DMS53 treated with DMSO at 0.1 percent for 48 hours (cell line): ENCODE results near the gene SFMBT1.
"Not testable (repeated sequence)": the region's sequence is repeated elsewhere in the genome, so short reads cannot be mapped to it uniquely, and the experiment has no call there.

Source experiments
- DNase-seq: peaks from one replicate; lab custom pipeline; 2025; ENCODE audit not compliant: unreplicated experiment; lab: John Stamatoyannopoulos, UW

Gene SFMBT1

GRCh38 chr3:53038679-53039375 lies 7.0 kb downstream of the SFMBT1 start:
- DNase-seq: no peak

DNA sequence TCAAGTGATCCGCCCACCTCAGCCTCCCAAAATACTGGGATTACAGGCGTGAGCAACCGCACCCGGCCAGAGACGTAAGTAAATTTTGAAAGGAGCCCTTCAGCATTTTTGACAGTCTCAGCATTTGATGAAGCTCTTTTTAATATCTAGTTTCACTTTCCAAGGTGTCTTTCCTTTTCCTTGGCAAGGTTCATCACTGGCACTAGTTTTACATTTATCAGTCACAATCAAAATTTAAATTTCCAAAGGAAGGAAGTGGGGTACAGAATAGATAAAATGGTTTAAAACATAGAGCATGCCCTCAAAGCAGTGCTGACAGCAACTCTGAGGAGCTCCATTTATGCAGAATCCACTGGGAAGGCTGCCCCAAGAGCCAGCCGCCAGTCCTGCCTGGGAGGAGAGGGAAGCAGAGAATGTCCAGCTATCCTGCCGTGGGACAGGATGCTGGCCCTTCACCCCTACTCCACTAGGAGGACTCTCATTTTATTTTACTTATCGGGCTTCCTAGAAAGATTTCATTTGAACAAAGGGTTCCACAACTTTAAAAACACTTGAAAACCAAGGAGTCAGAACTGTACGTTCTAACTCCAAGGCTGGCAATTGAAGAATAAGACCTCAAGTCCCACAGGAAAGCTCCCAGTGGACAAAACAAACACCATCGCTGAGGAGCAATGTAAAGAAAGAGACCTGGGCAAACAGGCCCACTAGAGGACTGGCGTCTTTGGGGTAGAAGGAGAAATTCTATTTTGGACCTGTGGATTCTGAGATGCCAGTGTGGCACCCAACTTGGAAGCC lies 9.9 kb downstream of the SFMBT1 start:
- no peak for DNase-seq

DNA sequence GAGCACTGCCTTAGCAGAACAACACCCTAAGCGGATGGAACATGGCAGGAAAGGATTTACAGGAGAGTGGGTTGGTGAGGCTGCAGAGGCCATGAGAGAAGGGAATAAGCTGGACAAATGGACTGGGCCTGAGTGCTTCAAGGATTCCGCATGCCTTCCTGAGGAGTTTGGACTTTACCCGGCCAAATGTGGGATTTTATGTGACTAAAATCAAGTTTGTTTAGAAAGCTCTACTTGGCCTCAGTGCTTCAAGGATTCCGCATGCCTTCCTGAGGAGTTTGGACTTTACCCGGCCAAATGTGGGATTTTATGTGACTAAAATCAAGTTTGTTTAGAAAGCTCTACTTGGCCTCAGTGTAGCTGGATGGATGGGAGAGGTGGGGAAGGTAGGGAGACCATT lies 10.9 kb downstream of the SFMBT1 start:
- not testable (repeated sequence) for DNase-seq

GRCh38 chr3:53034411-53034810 lies 11.5 kb downstream of the SFMBT1 start:
- not testable (repeated sequence) for DNase-seq

DNA sequence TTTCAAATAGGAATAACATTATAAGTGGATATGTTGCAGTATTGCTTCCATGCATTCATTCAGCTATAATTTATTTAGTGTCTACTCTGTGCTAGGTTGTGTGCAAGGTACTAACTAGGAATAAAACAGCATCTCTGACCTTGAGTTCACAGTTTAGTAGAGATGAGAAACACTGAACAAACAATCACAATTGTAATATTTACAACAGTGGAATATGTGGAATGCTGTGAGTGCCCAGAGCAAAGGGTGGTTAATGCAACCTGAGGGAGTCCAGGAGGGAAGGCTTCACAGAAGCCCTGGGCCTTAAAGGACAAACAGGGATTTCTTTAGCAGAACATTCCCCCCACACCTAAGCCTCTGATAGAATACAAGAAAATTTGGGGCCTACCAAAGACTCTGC lies 13.3 kb downstream of the SFMBT1 start:
- no peak for DNase-seq

DNA sequence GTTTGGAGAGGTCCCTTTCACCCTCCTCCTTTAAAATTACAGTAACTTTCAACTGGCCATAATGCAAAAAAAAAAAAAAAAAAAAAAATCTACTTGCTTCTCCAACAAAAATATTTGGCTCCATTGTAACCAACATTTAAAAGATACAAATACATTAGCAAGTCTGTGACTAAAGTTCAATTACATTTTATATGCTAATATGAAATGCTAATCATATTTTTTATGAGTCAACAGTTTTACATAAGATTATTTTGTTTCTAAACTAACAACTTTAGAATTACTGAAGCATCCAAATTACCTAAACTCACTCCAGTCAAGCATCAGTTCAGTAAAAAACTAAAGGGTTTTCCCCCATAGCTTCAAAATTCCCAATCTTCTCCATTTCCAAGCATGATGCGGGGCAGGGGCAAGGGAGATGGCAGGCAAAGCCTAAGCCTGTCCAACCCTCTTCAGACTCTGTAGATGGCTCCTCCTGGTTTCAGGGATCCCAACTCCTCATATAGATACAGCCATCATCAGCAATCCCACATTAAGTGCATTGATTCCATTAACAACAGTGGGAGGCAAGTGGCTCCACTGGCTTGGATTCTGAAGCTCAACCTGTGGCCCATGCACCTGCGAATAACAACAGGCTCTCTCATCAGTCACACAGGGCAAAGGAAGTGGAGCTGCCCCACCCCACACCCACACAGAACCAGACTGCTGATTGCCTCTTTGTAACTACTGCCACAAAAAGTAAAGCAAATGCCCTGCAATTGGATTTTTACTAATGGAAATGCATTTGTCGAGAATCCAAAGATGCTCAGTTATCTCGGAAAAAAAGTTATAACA lies 15.0 kb downstream of the SFMBT1 start:
- no peak for DNase-seq

- no peak for DNase-seq
Observed at GRCh38 chr3:53028641-53029040, 17.2 kb downstream of the SFMBT1 start.

DNA sequence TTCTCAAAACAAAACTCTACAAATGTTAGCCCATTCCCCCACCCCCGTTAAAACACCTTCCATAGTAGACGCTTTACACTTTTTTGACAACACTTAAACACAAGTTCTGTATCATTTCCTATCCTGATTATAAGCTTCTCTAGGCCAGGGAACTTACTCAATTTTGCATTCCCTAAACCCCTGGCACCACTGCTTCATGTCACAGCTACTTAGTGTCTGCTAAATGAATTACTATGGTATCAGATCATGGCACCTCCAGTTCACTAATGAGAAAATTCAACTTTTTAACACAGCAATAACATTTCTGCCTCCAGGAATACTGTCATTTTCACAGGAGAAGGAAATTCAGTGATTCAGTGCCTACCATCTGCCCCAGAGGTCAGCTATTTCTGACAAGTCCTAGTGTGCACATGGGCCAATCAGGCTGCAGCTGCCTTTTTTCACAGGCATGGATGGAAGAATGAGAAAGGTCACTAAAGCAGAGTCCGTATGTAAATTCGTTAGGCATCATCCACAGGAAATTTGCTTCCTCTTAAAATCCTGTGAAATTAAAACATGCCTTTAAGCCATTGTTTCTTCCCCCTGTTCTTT lies 18.5 kb downstream of the SFMBT1 start:
- DNase-seq: no peak

DNA sequence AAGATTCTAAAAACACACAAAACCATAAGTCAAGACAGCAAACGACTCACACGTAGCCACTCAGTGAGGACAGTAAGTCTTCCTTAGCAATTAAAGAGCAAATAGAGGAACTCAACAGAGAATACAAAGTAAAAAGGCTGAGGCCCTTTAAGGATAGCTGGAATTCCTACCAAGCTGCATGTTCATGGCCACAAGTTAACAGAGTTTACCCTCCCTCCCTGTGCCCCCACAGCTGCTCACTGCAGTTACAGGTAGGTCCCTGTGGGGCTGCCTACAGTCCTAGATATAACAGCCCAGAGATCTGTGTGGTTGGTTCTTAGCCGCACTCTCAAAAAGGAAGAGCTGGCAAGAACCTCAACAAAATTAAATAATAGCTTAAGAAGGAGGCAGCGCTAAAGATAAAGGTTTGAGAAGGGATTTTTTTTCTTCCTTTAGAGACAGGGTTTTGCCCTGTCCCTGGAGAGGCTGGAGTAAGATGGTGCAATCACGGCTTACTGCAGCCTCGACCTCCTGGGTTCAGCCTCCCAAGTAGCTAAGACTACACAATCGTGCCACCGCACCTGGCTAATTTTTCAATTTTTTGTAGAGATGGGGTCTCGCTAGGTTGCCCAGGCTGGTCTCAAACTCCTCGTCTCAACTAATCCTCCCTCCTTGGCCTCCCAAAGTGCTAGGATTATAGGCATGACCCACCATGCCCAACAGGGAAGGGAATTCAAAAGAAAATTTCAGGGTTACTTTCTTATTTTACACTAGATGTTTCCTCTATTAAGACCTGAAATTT lies 19.3 kb downstream of the SFMBT1 start:
- no peak for DNase-seq

- no peak for DNase-seq
Observed at GRCh38 chr3:53024315-53024714, 21.6 kb downstream of the SFMBT1 start.

GRCh38 chr3:53023072-53023823 lies 22.6 kb downstream of the SFMBT1 start:
- no peak for DNase-seq

GRCh38 chr3:53022647-53023046 lies 23.2 kb downstream of the SFMBT1 start:
- no peak for DNase-seq

- no peak for DNase-seq
Observed at GRCh38 chr3:53016236-53016635, 29.6 kb downstream of the SFMBT1 start.

DNA sequence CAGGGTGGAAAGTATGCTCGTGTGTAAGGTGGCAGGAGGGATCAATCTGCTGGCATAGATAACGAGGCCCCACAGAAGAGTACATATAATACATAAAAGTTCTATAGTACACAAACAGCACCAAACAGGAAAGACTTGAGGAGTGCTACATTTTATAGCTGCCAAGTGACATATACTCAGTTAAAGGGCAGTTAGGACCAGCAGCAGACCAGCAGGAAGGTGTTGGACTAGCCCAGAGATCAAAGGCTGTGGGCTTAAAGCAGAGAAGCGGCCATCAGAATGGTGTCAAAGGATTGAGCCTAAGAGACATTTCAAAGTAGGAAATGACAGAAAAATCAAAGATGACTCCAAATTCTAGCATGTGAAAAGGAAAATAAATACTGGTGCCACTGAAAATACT lies 34.5 kb downstream of the SFMBT1 start:
- no peak for DNase-seq

- no peak for DNase-seq
Observed at GRCh38 chr3:53009826-53010539, 35.9 kb downstream of the SFMBT1 start.

- no peak for DNase-seq
Observed at GRCh38 chr3:53008932-53009331, 36.9 kb downstream of the SFMBT1 start.

DNA sequence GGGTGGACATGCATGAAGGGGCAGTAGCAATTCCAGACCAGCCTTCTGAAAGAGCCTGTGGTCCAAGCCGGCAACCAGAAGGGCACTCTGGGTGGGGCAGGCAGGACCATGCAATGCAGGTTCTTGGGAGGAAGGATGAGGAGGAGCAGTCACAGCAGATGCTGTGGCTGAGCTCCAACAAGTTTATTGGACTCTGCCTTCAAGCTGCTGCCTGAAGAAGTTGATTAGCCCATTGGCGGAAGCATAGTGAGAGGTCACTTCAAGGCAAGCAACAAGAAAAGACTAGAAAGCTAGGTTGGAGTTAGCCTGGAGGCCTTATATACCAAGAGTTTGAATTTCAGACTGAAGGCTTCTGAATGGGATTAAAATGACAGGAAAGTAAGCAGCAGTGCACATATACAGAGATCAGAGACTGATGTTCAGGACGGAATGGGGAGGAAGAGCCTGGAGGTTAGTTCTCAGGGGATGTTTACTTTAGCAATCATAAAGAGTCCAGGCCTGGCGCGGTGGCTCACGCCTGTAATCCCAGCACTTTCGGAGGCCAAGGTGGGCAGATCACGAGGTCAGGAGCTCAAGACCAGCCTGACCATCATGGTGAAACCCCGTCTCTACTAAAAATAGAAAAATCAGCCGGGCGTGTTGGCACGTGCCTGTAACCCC lies 39.9 kb downstream of the SFMBT1 start:
- no peak for DNase-seq

DNA sequence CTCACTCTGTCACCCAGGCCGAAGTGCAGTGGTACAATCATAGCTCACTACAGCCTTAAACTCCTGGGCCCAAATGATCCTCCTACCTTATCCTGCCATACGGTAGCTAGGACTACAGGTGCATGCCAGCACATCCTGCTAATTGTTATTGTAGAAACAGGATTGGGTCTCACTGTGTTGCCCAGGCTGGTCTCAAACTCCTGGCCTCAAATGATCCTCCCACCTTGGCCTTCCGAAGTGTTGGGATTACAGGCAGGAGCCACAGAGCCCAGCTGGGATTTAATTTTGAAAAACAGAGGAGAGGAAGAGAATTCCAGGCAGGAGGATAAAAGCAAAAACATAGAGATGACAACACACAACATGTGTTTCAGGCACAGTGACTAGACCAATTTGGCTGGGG lies 40.5 kb downstream of the SFMBT1 start:
- DNase-seq: no peak

DNA sequence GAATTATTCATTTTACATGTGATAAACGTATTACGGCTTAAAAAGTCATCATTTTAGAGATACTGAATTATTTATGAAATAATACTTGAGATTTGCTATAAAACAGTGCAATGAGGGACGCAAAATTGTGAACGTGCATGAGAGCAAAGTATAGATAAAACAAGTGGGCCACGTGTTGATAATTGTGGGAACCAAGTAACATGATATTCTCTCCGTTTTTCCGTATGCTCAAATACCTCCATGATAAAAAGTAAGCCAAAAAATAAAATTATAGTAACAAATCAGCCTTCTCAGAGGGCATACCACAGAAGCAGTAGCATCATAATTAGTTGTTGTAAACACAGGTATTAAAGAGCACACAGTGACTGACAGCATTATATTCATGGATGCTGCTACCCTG lies 42.6 kb downstream of the SFMBT1 start:
- no peak for DNase-seq
